NCI-H526 treated with DMSO at 0.1 percent for 48 hours (cell line): ENCODE data around the gene MEF2D.

Source experiments
- DNase-seq: peaks from one replicate; lab custom pipeline; 2025; lab: John Stamatoyannopoulos, UW

The MEF2D gene

DNA sequence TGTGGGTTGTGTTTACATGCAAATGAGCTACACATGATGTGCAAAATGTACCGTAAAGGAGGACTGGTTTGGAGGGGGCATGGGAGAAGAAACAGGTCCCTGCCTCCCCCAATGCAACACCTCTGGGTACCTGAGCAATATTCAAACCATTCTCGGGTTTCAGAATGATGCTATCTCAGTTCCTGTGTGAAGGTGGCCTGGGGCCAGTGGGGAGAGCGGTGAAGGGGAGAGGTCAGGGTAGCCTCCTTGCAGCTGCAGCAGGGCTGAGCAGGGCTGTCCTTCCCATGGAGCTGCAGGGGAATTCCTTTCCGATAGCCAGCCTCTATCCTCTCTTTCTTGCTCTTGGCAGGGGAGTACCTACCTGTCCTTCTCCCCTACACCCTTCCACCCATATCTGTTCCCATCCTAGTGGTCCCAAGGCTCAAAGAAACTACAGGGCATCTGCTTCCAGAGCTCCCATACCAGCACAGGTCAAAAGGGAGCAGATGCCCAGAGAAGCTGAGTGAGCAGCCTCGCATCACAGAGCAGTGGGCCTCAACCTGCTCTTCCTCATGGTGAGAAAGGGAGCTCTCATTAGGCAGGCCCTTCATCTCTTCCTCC lies 11.9 kb downstream of the MEF2D start:
- no peak for DNase-seq

DNA sequence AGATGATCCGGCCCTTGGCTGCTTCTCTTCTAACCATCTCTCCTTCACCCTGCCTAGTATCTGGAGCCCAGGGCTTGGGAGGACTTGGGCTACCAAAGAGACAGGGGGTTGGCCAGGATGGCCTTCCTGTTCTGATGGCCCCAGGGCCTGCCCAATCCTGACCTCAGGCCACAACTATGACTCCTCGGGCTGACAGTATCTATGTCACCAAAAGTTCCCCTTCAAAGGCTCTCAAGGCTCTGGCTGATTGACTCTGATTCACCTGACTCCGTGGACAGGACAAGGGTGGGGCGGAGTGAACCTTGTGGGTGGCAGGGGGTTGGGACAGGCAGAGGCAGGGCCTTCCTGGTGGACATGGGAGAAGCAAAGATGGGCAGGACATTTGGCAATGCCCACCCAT lies 12.7 kb downstream of the MEF2D start:
- DNase-seq = no peak

- no peak for DNase-seq
Observed at GRCh38 chr1:156486421-156487344, 13.9 kb downstream of the MEF2D start.

DNA sequence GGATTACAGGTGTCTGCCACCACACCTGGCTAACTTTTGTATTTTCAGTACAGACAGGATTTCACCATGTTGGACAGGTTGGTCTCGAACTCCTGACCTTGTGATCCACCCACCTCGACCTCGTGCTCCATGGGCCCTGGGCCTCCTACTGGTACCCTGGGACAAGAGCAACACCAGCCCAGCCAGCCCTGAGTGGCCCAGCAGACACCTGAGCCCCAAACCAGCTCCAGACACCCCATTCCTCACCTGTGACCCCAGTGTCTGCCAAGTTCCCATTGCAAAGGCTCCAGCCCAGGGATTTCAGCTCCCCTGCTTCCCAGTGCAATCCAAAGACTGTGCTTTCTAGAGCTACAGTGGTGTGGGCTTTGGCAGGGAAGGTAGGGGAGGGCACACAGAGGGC lies 14.6 kb downstream of the MEF2D start:
- DNase-seq = no peak

DNA sequence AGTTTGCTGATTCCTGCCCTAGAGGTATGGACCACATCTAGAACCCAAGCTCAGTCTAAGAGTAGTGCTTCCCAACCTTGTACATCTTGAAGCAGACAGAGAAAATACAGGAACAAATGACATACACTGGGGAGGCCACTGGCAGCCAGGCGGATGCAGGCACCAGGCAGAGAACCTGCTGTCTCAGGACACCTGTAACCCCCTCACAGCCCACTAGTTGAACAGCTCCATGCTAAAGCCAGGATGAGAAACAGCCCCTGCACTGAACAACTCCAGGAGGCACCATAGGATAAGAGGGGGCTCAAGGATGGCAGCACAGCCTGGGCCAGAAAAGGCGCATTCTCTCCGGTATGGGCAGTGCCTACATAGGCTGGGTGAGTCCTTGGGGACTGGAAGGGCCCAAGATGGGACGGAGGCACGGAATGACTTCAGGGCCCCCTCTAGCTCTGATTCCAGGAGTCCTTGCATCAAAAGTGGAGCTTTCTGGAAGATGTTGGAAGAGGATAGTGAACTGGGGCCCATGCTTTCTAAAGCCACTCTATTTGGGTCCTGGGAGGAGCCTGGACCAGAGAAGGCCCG lies 16.0 kb downstream of the MEF2D start:
- no peak for DNase-seq

DNA sequence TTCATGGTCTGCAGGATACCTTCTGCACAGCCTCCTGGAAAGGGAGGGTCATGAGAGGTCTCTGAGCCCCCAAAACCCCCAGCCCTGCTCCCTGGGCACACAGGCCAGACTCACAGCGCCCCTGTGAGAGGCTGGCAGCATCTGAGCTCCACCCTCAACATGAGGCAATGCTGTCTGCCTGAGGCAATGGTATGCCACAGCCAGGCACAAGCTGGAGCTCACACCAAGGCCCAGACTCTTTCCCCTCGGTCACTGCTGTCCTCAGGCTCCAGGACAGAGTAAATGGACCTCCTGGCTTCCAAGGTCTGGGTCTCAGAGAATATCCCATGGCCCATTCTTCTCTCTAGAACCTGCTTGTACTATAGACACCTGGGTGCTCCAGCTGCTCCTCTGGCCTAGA lies 17.2 kb downstream of the MEF2D start:
- no peak for DNase-seq

- DNase-seq = no peak
Observed at GRCh38 chr1:156482276-156482675, 18.3 kb downstream of the MEF2D start.

DNA sequence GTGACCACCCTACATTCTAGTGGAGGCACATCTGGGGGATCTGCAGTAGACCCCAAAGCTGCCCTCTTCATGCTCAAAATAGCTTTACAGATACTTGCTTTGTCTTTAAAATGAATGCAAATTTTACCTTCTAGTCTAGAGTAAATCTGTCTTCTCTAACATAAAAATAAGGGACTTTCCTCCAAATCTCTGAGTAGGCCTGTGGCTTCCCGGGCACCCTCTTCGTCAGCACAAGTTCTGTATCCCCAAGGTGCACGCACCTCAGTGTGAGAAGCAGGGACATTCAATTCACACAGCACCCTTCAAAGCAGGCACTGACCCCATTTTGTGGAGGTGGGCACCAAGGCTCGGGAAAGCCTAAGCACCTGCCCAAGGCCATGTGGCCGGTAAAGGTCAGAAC lies 19.0 kb downstream of the MEF2D start:
- no peak for DNase-seq

DNA sequence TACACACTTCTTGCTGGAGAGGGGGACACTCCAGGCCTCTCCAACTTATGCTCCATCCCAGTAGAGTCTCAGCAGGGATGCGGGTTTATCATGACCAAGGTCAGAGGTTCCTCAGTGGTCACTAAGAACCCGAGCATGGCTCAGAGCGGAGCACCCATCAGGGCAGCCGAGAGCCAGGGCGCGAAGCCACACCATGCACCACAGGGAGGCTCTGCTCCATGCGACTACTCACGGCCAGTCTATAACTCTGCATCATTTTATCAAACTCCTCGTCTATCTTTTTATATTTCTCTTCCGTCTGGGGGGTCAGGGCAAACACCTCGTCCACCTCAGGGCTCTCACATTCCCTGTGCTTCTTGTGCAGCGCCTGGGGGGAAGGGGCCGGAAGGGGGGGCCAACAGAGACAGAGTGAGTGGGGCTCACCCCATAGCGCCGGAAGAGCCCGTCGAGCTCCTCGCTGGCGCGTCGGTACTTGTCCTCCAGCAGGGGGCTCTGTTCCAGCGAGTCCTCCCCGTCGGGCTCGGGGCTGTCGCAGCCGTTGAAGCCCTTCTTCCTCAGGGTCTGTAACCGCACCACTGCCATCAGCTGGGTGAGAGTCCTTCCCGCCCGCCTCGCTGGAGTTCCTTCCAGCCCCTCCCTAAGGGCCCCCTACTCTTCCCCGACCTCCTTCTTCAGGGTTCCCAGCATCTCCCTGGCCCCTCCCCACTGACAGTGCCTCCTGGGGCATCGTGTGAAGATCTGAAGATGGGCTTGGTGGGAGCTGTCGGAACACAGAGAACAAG lies 20.0 kb downstream of the MEF2D start:
- peak; percentile 64 for DNase-seq

GRCh38 chr1:156480016-156480370 lies 20.6 kb downstream of the MEF2D start:
- no peak for DNase-seq

DNA sequence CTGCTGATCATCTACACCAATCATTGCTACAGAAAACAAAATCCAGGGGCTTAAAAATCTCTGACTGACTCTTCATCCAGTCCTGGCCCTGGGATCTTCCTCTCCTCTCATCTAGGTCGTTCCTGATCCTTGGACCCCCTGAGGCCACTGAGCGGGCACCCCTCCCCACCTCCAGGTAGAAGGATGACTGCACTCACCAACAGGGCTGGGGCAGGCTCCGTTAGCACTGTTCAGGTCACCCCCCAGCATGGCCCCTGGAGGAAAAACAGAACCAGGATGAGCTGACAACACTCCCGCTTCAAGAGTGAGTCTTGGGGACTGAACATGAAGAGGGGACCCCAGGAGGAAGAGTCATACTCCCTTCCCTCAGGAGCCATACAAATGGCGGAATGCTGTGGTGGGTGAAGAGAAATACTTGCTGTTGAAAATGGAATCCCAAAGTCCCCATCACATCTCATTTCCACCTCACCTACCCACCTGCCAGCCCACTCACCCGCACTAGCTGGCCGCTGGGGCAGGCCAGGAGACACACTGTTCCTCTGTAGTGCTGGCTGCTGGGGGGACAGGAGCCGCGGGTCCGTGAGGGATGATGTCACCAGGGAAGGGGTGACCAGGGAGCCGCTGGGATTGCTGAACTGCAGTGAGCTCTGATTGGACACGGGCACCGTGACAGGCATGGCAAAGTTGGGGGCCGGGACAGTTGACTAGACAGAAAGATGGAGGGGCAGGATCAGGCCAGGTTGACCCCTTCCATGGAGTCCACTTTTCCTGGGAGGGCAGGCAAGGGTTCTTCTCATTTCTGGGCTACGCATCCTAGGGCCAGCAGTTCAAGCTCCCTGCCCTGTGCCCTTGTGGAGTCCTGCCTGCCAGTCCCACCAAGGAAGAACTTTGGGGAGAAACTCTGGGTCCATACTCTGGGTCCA lies 21.2 kb downstream of the MEF2D start:
- no peak for DNase-seq

GRCh38 chr1:156478250-156478627 lies 22.3 kb downstream of the MEF2D start:
- no peak for DNase-seq

DNA sequence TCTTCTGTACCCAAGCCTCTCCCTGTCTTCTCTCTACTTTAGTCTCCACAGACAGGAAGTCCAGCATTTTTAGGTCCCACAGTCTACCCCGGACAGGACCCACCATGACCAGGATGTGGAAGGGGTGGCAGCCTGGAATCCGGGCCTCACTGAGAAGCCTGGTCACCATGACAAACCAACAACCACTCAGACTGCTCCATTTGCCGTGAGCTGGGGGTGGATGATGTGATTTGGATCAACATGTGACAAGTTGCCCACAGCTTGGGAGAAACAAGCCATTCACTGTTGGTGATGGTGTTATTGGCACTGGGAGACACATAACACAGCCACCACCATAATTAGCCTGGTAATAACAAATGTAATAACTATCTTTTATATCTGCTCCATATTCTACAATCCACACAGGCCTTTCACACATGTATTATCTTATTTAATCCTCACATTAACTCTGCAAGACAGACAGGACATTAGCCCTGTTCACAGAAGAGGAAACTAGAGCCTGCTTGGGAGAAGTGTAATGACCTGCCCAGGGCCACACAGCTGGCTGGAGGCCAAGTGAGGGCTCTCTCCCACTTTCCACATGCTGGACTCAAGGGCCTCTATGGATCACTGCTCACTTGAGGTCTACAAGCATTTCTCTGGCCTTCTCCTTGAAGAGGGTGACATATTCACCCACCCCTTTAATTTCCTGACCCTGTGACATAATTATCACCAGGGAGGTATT lies 22.9 kb downstream of the MEF2D start:
- DNase-seq = no peak

GRCh38 chr1:156476501-156477298 lies 23.9 kb downstream of the MEF2D start:
- DNase-seq = no peak

DNA sequence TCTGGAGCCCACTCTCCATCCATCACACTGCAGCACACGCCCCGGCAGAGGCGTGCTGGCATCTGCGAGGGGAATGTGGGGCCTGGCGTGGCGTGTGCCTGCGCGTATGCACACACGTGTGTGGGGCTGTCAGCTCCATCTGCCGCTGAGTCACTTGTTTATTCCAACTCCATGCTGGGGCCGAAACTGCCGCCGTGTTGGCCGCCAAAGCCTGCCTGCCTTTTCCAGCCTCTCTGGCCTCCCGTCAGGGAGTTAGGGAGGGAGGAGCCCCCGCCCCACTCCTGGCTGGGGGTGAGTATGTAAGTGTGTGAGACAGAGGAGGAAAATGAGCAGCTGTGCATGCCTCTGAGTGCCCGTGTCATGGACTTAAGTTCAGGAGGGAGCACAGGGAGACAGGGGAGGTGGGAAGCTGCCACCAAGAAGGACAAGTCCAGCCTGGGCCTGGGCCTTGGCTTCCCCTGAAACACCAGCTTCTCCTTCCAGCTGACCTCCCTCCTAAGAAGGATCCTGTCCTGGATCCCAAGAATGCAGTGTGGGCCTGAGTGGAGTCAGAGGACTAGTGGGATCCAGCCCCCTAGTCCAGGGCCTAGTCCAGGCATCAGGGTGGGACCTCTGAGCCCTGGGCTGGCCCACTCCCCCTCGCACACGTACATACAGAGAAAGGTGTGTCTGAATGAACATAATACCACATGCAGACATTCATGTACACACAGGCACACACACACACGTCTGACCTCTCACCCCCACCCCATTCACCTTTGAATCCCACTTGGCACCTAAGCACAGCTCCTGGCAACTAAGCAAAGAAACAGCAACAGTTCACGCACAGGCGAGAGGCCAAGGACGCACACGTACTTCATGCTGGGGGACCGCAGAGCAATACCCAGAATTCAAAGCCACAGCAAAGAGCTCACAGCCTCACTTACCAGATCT lies 24.7 kb downstream of the MEF2D start:
- DNase-seq = no peak

DNA sequence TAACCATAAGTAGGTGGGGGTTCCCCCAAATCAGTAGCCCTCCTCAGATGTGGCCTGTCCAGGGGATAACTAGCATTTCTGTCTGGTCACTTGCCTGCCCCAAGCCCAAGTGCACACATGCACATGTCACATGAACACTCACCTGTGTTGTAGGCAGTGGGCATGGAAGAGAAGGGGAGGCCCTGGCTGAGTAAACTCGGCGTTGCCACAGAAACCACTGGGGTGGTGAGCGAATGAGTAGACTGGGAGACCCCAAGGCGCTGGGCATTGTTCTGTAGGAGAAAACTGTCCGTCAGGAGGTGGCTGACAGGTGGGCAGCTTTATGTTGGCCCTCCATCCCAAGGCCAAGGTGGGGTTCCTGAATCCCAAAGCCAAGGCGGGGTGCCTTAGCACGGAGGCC lies 25.6 kb downstream of the MEF2D start:
- DNase-seq = no peak

GRCh38 chr1:156471496-156472490 lies 28.8 kb downstream of the MEF2D start:
- peak; percentile 86 for DNase-seq

DNA sequence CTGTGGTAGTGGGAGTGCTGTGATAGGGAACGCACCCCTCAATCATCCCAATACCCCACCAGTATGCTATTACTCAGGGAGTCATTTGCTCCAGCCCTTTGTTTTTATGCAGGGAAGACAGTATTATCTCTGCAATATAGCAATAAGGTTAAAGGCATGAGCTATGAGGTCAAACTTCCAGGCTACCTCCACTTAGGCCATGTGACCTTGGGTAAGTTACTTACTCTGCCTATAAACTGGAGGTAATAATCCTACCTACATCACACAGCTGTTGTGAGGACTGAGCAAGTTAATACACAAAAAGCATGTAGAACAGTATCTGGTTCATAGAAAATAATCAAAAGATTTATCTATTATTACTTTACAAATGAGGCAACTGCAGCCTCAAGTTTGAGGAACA lies 30.1 kb downstream of the MEF2D start:
- no peak for DNase-seq
